Mesodermal cell (in vitro differentiated cells): ENCODE results near the gene REEP2.
A peak's percentile ranks its signal among the peaks of the same experiment; 100 is the strongest.

ENCODE experiments used
- H3K27ac ChIP-seq: 2 replicates; pipeline ENCODE4 v1.7.0; 2013; ENCODE audit warnings: mild to moderate bottlenecking, low read depth, low read length, moderate library complexity; ENCODE audit not compliant: severe bottlenecking
- H3K36me3 ChIP-seq: 2 replicates; pipeline ENCODE4 v1.7.1; 2013; ENCODE audit warnings: mild to moderate bottlenecking, low read length, moderate library complexity; ENCODE audit not compliant: control insufficient read depth, insufficient read depth
- H3K4me1 ChIP-seq: one replicate; pipeline ENCODE4 v1.7.1; 2013; ENCODE audit warnings: mild to moderate bottlenecking, low read length; ENCODE audit not compliant: insufficient read depth, control insufficient read depth, poor library complexity, severe bottlenecking
- H3K4me3 ChIP-seq: 2 replicates; pipeline ENCODE4 v1.7.0; 2013; ENCODE audit warnings: low read length, control low read depth, mild to moderate bottlenecking; ENCODE audit not compliant: insufficient read depth, poor library complexity, severe bottlenecking; ENCODE audit errors: extremely low read depth
- H3K9me3 ChIP-seq: 2 replicates; pipeline ENCODE4 v1.7.1; 2013; ENCODE audit warnings: mild to moderate bottlenecking, low read length, moderate library complexity; ENCODE audit not compliant: control insufficient read depth
- WGBS, 2 experiments: methylation state at CpG; one replicate each; pipeline ENCODE4 v1.1.5; 2013; ENCODE audit warnings: missing lambda C conversion rate in 2 of 2; ENCODE audit not compliant: insufficient coverage in 2 of 2; 5-methylcytosine and 5-hydroxymethylcytosine counted together

The REEP2 gene

DNA sequence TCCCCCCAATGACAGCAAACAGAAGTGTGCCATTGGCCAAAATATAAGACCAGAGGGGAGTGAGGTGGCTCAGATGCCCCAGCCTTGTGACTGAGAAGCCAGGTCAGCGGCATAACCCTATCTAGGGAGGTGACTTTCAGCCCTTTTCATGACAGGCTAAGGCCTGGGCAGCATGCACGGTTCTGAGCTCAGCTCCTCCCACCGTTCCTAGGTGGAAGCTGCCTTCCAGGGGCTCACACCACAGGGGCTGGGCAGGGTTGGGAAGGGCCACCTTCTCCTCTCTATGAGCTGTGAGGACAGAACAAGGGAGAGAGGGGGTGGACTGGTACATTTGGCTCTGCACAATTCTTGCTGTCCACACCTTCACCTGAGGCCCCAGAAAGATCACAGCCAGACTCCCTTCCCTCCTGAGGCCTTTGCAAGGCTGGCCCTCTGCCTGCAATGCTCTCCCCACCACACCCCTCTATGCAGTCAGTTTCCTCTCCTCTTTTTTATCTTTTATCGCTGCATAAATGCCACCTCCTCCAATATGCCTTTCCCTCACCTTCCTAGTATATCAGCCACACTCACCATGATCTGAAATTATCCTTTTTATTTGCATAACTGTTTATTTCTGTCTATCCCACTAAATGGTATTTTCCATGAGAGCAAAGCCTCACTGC, 21.3 kb downstream of the REEP2 start:
- WGBS, 2 experiments, result 88 to 95% methylated on average over 2 to 4 of the region's 4 CpGs
- no peaks in the 10 kb centered on the region for H3K9me3 ChIP-seq
- no peak overlapping the region for H3K27ac ChIP-seq
- peaks cover 12% of the 10 kb centered on the region for H3K4me1 ChIP-seq
- H3K4me3 ChIP-seq, result no peak overlapping the region
- H3K36me3 ChIP-seq, result no peaks in the 10 kb centered on the region

DNA sequence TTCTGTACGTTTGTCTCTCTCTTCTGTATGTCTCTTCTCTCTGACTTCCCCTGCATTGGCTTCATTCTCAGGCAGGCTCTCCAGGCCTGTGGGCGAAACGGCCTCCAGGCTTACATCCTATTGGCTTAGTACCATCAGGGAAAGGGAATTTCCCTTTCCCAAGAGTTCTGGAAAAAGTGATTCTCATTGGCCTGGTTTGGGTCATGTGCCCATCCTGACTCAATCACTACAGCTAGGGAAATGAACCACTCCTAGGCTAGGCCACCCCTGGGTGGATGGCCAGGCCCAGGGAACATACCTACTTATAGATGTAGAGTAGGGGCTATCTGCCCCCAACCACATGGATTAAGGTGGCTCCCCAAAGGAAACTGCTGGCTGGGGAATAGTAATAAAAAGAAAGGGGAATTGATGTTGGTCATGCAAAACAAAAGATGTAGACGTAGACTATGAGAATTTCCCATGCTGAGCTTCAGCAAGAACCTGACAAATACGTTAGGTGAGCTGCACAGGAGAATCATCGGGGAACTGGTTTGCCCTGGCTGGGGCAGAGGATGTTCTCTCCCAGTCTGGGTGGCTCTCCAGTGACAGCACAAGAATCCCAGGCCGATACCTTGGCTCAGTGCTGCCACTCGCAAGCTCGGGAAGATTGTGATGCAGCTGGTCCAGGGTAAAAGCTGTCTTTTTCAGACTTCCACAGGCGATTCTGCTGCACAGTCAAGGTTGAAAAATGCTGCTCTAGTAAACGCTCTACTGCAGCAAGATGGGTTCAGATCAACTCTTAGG, 22.7 kb downstream of the REEP2 start:
- Histone ChIP-seq H3K27ac (no peak overlapping the region), H3K9me3 (no peaks in the 10 kb centered on the region), H3K36me3 (no peaks in the 10 kb centered on the region), H3K4me1 (peaks cover 18% of the 10 kb centered on the region), H3K4me3 (no peak overlapping the region)
- WGBS, 2 experiments, result 93 to 94% methylated on average over 9 to 11 of the region's 11 CpGs

DNA sequence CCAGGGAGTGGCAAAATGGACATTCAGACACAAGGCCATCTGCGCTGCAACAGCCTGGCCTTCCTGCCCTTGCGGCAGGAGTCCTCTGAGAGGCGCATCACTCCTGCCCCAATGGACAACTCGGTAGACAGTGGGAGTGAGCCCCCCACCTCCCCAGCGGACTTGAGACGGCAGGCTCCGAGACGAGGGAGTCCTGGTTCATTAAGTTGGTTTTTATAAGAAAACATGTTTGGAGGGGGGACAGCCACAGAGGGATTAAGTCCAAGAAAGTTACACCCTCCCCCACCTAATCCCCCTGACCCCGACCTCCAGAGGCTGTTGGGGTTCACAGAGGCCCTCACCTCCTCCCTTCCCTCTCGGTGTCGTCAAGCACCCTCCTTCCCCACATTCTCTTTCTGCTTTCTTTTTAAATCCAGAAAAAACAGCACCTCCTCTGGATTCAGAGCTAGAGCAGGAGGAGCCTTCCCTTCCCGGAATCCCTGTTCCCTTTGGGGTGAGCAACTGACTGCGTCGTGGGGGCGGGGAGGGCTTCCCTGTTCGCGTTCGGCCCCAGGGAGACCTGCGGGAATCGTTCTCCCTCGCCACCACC, 24.7 kb downstream of the REEP2 start:
- no peaks in the 10 kb centered on the region for H3K9me3 ChIP-seq
- 43 to 54% methylated on average over 6 to 7 of the region's 21 CpGs for WGBS, 2 experiments
- H3K27ac ChIP-seq, result peak overlapping the region; percentile 88
- H3K36me3 ChIP-seq, result peaks cover 16% of the 10 kb centered on the region
- H3K4me3 ChIP-seq, result peak overlapping the region; percentile 58
- H3K4me1 ChIP-seq, result peaks cover 20% of the 10 kb centered on the region

DNA sequence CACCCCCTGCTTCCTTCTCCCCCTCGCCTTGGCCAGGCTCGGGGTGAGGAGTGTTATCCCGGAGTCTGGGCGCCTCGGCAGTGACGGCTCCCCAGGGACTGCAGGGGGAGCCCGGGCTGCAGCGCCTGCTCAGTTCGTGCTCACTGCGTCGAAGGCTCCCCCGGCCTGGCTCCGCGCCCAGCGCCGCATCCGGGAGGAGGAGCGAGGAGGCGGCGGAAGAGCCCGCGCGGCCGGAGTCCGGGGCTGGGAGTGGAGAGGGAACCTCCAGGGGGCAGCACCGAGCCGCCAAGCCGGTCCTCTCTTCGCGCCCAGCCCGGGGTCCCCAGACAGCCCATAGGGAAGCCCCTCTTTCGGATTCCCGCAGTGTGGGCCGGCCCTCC, 25.1 kb downstream of the REEP2 start:
- WGBS, 2 experiments, result 0% methylated on average over 13 to 30 of the region's 34 CpGs
- peaks cover 21% of the 10 kb centered on the region for H3K36me3 ChIP-seq
- peak overlapping the region; percentile 97 for H3K27ac ChIP-seq
- H3K9me3 ChIP-seq, result no peaks in the 10 kb centered on the region
- peaks cover 16% of the 10 kb centered on the region for H3K4me1 ChIP-seq
- peak overlapping the region; percentile 58 for H3K4me3 ChIP-seq

DNA sequence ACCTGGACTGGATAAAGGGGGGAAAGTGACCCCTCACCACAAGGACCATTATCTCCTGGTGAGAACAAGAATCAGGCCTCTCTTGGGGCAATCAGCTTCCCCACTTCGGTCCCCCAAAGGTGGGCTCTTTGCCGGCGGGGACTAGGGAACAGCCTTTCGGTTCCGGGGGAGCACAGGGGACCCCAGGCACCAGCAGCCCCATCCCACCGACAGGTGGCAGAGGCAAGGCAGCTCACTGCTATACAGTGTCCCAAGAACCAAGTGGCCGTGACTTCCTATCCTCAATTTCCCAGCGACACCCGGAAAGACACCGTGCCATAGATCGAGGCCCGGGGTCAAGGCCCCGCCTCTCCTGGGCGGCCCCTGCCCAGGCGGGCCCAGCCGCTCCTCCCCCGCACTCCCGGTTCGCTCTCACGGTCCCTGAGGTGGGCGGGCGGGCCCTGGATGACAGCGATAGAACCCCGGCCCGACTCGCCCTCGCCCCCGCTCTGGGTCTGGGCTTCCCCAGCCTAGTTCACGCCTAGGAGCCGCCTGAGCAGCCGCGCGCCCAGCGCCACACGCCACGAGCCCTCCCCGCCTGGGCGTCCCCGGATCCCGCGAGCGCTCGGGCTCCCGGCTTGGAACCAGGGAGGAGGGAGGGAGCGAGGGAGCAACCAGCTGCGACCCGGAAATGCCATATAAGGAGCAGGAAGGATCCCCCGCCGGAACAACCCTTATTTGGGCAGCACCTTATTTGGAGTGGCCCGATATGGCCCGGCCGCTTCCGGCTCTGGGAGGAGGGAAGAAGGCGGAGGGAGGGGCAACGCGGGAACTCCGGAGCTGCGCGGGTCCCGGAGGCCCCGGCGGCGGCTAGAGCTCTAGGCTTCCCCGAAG, 25.8 kb downstream of the REEP2 start:
- Histone ChIP-seq H3K9me3 (no peaks in the 10 kb centered on the region), H3K4me3 (peak overlapping the region; percentile 58), H3K27ac (peak overlapping the region; percentile 97), H3K4me1 (peaks cover 16% of the 10 kb centered on the region), H3K36me3 (peaks cover 23% of the 10 kb centered on the region)
- WGBS, 2 experiments, result 0% methylated on average over 40 to 59 of the region's 64 CpGs

DNA sequence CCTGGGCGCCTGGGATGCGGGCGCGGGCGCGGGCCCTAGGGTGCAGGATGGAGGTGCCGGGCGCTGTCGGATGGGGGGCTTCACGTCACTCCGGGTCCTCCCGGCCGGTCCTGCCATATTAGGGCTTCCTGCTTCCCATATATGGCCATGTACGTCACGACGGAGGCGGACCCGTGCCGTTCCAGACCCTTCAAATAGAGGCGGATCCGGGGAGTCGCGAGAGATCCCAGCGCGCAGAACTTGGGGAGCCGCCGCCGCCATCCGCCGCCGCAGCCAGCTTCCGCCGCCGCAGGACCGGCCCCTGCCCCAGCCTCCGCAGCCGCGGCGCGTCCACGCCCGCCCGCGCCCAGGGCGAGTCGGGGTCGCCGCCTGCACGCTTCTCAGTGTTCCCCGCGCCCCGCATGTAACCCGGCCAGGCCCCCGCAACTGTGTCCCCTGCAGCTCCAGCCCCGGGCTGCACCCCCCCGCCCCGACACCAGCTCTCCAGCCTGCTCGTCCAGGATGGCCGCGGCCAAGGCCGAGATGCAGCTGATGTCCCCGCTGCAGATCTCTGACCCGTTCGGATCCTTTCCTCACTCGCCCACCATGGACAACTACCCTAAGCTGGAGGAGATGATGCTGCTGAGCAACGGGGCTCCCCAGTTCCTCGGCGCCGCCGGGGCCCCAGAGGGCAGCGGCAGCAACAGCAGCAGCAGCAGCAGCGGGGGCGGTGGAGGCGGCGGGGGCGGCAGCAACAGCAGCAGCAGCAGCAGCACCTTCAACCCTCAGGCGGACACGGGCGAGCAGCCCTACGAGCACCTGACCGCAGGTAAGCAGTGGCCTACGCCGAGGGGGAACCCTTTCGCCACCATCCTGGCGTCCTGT, 26.6 kb downstream of the REEP2 start, which contains the start of gene EGR1:
EGR1 (plus strand) TSS at position 219 of the 864 bp plus-strand sequence; CDS start at position 502, 283 bp downstream.
- 0 to 1% methylated on average over 75 to 77 of the region's 85 CpGs for WGBS, 2 experiments
- peak within 1 kb of the TSS; percentile 58 for H3K4me3 ChIP-seq
- peaks cover 23% of the 10 kb centered on the region for H3K36me3 ChIP-seq
- peak within 1 kb of the TSS; percentile 97 for H3K27ac ChIP-seq
- peaks cover 13% of the 10 kb centered on the region for H3K4me1 ChIP-seq
- no peaks in the 10 kb centered on the region for H3K9me3 ChIP-seq

DNA sequence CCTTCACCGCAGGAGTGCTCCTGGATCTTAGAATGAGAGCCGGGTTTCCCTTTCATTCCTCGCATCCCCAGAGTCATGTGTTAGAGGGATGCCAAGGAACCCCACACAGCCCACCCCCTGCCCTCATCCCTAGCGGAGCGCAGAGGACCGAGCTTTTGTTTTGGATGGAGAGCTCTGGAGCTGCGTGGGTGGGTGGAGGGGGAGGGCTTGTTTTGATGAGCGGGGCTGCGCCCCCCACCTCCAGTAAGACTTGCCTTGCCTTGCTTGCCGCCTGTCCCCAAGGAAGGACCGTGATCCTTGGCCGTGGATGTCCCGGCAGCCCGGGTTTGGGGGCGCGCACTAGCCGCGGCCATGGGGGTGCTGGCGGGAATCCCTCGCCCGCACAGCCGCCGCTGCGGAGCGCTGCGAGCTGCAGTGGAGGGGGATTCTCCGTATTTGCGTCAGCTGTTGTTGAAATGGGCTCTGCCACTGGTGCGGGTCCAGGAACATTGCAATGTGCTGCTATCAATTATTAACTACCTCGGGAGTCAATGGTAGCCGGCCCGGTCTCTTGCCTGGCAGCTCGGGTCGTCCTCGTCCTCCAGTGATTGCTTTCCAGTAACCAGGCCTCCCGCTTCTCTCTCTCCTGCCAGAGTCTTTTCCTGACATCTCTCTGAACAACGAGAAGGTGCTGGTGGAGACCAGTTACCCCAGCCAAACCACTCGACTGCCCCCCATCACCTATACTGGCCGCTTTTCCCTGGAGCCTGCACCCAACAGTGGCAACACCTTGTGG, 27.5 kb downstream of the REEP2 start:
- Histone ChIP-seq H3K4me1 (peaks cover 13% of the 10 kb centered on the region), H3K36me3 (peaks cover 23% of the 10 kb centered on the region), H3K4me3 (peak overlapping the region; percentile 58), H3K27ac (no peak overlapping the region), H3K9me3 (no peaks in the 10 kb centered on the region)
- WGBS, 2 experiments, result 22 to 32% methylated on average over 22 to 26 of the region's 39 CpGs

DNA sequence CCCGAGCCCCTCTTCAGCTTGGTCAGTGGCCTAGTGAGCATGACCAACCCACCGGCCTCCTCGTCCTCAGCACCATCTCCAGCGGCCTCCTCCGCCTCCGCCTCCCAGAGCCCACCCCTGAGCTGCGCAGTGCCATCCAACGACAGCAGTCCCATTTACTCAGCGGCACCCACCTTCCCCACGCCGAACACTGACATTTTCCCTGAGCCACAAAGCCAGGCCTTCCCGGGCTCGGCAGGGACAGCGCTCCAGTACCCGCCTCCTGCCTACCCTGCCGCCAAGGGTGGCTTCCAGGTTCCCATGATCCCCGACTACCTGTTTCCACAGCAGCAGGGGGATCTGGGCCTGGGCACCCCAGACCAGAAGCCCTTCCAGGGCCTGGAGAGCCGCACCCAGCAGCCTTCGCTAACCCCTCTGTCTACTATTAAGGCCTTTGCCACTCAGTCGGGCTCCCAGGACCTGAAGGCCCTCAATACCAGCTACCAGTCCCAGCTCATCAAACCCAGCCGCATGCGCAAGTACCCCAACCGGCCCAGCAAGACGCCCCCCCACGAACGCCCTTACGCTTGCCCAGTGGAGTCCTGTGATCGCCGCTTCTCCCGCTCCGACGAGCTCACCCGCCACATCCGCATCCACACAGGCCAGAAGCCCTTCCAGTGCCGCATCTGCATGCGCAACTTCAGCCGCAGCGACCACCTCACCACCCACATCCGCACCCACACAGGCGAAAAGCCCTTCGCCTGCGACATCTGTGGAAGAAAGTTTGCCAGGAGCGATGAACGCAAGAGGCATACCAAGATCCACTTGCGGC, 28.2 kb downstream of the REEP2 start:
- WGBS, 2 experiments, result 95 to 96% methylated on average over 38 to 45 of the region's 45 CpGs
- Histone ChIP-seq H3K4me3 (peak overlapping the region; percentile 58), H3K36me3 (peaks cover 23% of the 10 kb centered on the region)

DNA sequence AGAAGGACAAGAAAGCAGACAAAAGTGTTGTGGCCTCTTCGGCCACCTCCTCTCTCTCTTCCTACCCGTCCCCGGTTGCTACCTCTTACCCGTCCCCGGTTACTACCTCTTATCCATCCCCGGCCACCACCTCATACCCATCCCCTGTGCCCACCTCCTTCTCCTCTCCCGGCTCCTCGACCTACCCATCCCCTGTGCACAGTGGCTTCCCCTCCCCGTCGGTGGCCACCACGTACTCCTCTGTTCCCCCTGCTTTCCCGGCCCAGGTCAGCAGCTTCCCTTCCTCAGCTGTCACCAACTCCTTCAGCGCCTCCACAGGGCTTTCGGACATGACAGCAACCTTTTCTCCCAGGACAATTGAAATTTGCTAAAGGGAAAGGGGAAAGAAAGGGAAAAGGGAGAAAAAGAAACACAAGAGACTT, 28.9 kb downstream of the REEP2 start:
- H3K27ac ChIP-seq, result no peak overlapping the region
- no peaks in the 10 kb centered on the region for H3K9me3 ChIP-seq
- peaks cover 23% of the 10 kb centered on the region for H3K36me3 ChIP-seq
- peak overlapping the region; percentile 12 for H3K4me3 ChIP-seq
- WGBS, 2 experiments, result 91 to 98% methylated on average over 6 to 14 of the region's 14 CpGs
- H3K4me1 ChIP-seq, result peaks cover 13% of the 10 kb centered on the region

More for the DNA sequence above, 28.2 kb downstream of the REEP2 start:
- Histone ChIP-seq H3K27ac (no peak overlapping the region), H3K4me1 (peaks cover 13% of the 10 kb centered on the region), H3K9me3 (no peaks in the 10 kb centered on the region)
